Endodermal cell (in vitro differentiated cells): ENCODE measurements around the gene FTSJ1. TPM values are rescaled to one million over a fixed set of nuclear protein-coding genes. Genes with fewer than 3 reads are reported as not detected.

Source experiments
- DNase-seq: peaks from one replicate; pipeline ENCODE4 v3.0.0-alpha.2; 2017
- H3K27ac ChIP-seq: 2 replicates; pipeline ENCODE4 v1.5.1; 2013; ENCODE audit warnings: mild to moderate bottlenecking, low read depth, low read length, moderate library complexity
- H3K27me3 ChIP-seq: 2 replicates; pipeline ENCODE4 v1.6.1; 2013; ENCODE audit warnings: mild to moderate bottlenecking, low read length, moderate library complexity; ENCODE audit not compliant: insufficient read depth, control insufficient read depth, poor library complexity, severe bottlenecking
- H3K36me3 ChIP-seq: 2 replicates; pipeline ENCODE4 v1.7.0; 2013; ENCODE audit warnings: mild to moderate bottlenecking, low read length, moderate library complexity; ENCODE audit not compliant: control insufficient read depth, insufficient read depth
- H3K4me1 ChIP-seq: one replicate; pipeline ENCODE4 v1.7.0; 2013; ENCODE audit warnings: low read length; ENCODE audit not compliant: control insufficient read depth, insufficient read depth
- H3K4me3 ChIP-seq: 2 replicates; pipeline ENCODE4 v1.5.1; 2013; ENCODE audit warnings: mild to moderate bottlenecking, low read length, moderate library complexity
- H3K9ac ChIP-seq: 2 replicates; pipeline ENCODE4 v1.6.1; 2013; ENCODE audit warnings: mild to moderate bottlenecking, low read length, moderate library complexity; ENCODE audit not compliant: poor library complexity, severe bottlenecking; ENCODE audit errors: extremely low read depth
- H3K9me3 ChIP-seq: 2 replicates; pipeline ENCODE4 v1.6.1; 2013; ENCODE audit warnings: mild to moderate bottlenecking, low read length, moderate library complexity; ENCODE audit not compliant: control insufficient read depth
- H3K27ac Mint-ChIP-seq: 2 replicates; pipeline ENCODE4 v1.8.0; 2020; ENCODE audit warnings: mixed read lengths
- H3K27me3 Mint-ChIP-seq: 2 replicates; pipeline ENCODE4 v1.8.0; 2021; ENCODE audit warnings: mild to moderate bottlenecking, mixed read lengths; ENCODE audit not compliant: insufficient read depth
- H3K36me3 Mint-ChIP-seq: 2 replicates; pipeline ENCODE4 v1.8.0; 2020; ENCODE audit warnings: low read depth, mixed read lengths
- H3K4me1 Mint-ChIP-seq: 2 replicates; pipeline ENCODE4 v1.8.0; 2020; ENCODE audit warnings: mixed read lengths
- H3K4me3 Mint-ChIP-seq: 2 replicates; pipeline ENCODE4 v1.8.0; 2020; ENCODE audit warnings: mild to moderate bottlenecking, moderate library complexity, mixed read lengths
- H3K9me3 Mint-ChIP-seq: 2 replicates; pipeline ENCODE4 v1.8.0; 2020; ENCODE audit warnings: mild to moderate bottlenecking, mixed read lengths
- WGBS, 2 experiments: methylation state at CpG; one replicate each; pipeline versions ENCODE4 v1.1.5 to v1.1.7; 2013; ENCODE audit warnings: missing lambda C conversion rate in 2 of 2, mixed read lengths in 1 of 2; ENCODE audit not compliant: insufficient coverage in 1 of 2, insufficient read length in 1 of 2; 5-methylcytosine and 5-hydroxymethylcytosine counted together
- total RNA-seq, 2 donors: library from RNA; stranded (reverse); fragmentation: NEBNext Ultra II Directional in 1 of 2; extraction: Animal tissue kit (Norgen Biotek cat#: 25700) in 1 of 2; gene quantifications; 2 replicates in 1 of 2; 3 replicates in 1 of 2; pipeline ENCODE4 v1.2.1, GENCODE V29; 2021
- TF ChIP-seq, protein P1 (sequence below): fragments of 200-600 bp; sonication (generic); conservative IDR thresholded peaks from 2 replicates; pipeline ENCODE4 v1.5.0; 2021; ENCODE audit warnings: antibody characterized with exemption, mild to moderate bottlenecking

The FTSJ1 gene
- total RNA-seq, 2 donors from 2014 or later: 47.3 to 54.3 TPM

DNA sequence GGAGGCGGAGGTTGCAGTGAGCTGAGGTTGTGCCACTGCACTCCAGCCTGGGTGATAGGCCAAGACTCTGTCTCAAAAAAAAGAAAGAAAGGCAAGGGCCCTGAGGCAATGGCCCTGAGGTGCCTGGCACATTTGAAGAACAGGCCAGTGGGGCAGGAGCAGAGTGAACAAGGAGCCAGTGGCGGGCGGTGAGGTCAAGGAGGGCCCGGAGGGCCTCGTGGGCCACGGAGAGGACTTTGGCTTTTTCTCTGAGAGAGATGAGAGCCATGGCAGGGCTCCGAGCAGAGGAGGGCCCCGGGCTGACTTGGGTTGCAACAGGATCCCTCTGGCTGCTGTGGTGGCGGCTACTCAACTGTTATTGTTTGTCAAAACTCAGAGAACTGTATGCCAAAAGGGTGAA, 13.3 kb downstream of the FTSJ1 start:
- Histone ChIP-seq H3K36me3 (peaks cover 9% of the 10 kb centered on the region), H3K4me1 (no peaks in the 10 kb centered on the region), H3K4me3 (no peak overlapping the region), H3K9ac (no peak overlapping the region), H3K9me3 (no peaks in the 10 kb centered on the region), H3K27ac (no peak overlapping the region), H3K27me3 (no peaks in the 10 kb centered on the region)
- H3K4me1 Mint-ChIP-seq: no peaks in the 10 kb centered on the region
- DNase-seq: no peak
- WGBS, 2 experiments: 76 to 98% methylated on average over 3 to 6 of the region's 9 CpGs
- H3K27ac Mint-ChIP-seq: no peak overlapping the region
- TF ChIP-seq, protein P1, sequence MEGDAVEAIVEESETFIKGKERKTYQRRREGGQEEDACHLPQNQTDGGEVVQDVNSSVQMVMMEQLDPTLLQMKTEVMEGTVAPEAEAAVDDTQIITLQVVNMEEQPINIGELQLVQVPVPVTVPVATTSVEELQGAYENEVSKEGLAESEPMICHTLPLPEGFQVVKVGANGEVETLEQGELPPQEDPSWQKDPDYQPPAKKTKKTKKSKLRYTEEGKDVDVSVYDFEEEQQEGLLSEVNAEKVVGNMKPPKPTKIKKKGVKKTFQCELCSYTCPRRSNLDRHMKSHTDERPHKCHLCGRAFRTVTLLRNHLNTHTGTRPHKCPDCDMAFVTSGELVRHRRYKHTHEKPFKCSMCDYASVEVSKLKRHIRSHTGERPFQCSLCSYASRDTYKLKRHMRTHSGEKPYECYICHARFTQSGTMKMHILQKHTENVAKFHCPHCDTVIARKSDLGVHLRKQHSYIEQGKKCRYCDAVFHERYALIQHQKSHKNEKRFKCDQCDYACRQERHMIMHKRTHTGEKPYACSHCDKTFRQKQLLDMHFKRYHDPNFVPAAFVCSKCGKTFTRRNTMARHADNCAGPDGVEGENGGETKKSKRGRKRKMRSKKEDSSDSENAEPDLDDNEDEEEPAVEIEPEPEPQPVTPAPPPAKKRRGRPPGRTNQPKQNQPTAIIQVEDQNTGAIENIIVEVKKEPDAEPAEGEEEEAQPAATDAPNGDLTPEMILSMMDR: no peak
- H3K4me3 Mint-ChIP-seq: no peak overlapping the region
- H3K36me3 Mint-ChIP-seq: peaks cover 11% of the 10 kb centered on the region
- H3K9me3 Mint-ChIP-seq: peaks cover 66% of the 10 kb centered on the region
- no peaks in the 10 kb centered on the region for H3K27me3 Mint-ChIP-seq

DNA sequence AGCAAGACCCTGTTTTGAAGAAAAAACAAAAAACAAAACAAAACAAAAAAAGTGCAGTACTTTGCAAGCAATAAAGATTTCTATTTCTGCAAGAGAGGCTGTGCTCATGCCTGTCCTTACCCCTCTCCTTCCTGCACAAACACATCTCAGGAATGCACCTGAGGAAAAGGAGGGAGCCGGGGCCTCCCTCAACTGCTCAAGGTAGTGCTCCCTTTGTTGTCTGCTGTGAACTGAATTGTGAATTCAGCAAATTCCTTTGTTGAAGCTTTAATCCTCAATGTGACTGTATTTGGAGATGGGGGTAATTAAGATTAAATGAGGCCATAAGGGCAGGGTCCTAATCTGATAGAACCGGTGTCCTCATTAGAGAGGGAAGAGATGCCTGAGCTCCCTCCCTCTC, 13.9 kb downstream of the FTSJ1 start:
- 92% methylated on average over 2 of the region's 2 CpGs; no CpG with 5 or more reads in 1 of the 2 experiments for WGBS, 2 experiments
- Histone ChIP-seq H3K36me3 (peaks cover 4% of the 10 kb centered on the region), H3K9me3 (no peaks in the 10 kb centered on the region), H3K27me3 (no peaks in the 10 kb centered on the region), H3K4me1 (no peaks in the 10 kb centered on the region), H3K4me3 (no peak overlapping the region), H3K27ac (no peak overlapping the region), H3K9ac (no peak overlapping the region)
- Mint-ChIP-seq H3K4me3 (no peak overlapping the region), H3K9me3 (peaks cover 72% of the 10 kb centered on the region), H3K27ac (no peak overlapping the region), H3K4me1 (no peaks in the 10 kb centered on the region), H3K27me3 (no peaks in the 10 kb centered on the region), H3K36me3 (peaks cover 11% of the 10 kb centered on the region)
- TF ChIP-seq, protein P1: no peak
- DNase-seq: no peak

DNA sequence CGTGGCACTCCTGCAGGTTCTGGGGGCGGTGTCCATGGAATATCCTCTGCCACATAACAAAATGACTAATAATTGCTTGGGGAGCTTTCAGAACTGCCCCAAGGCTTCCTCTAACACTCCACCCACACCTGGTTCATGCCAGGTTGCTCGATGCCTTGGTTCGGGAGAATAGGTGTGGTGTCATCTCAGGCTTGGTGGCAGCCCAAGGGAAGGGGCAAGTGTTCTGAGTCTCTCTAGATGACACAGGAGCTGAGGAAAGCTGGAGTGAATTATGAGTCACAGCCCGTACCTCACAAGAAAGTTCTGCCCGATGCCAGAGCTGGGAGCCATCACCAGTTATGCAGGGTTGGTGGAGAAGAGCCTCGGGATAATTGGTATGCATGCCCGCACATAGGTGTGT, 14.7 kb downstream of the FTSJ1 start:
- H3K9me3 Mint-ChIP-seq: peaks cover 74% of the 10 kb centered on the region
- Histone ChIP-seq H3K36me3 (peaks cover 4% of the 10 kb centered on the region), H3K4me1 (no peaks in the 10 kb centered on the region), H3K27me3 (no peaks in the 10 kb centered on the region), H3K9me3 (no peaks in the 10 kb centered on the region), H3K9ac (no peak overlapping the region), H3K4me3 (no peak overlapping the region), H3K27ac (no peak overlapping the region)
- DNase-seq: no peak
- no peaks in the 10 kb centered on the region for H3K4me1 Mint-ChIP-seq
- H3K27me3 Mint-ChIP-seq: no peaks in the 10 kb centered on the region
- WGBS, 2 experiments: 90 to 92% methylated on average over 4 to 8 of the region's 8 CpGs
- TF ChIP-seq, protein P1: no peak
- no peak overlapping the region for H3K4me3 Mint-ChIP-seq
- H3K36me3 Mint-ChIP-seq: peaks cover 9% of the 10 kb centered on the region
- H3K27ac Mint-ChIP-seq: no peak overlapping the region
